ENCODE data around the gene PHLDB2.

Gene PHLDB2

DNA sequence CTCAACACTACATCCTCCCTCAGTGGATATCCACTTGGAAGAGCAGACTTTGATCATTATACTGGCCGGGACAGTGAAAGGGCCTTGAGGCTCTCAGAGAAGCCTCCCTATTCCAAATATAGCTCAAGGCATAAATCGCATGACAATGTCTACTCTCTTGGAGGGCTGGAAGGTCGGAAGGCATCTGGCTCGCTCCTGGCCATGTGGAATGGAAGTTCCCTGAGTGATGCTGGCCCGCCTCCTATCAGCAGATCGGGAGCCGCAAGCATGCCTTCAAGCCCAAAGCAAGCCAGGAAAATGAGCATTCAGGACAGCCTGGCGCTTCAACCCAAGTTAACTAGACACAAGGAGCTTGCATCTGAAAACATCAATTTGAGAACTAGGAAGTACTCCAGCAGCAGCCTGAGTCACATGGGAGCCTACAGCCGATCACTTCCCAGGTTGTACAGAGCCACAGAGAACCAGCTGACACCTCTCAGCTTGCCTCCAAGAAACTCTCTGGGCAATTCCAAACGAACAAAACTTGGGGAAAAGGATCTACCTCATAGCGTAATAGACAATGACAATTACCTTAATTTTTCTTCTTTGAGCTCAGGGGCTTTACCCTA lies 25.4 kb downstream of the PHLDB2 start:
- no peak for DNase-seq (ENCODE audit: low read depth)

DNA sequence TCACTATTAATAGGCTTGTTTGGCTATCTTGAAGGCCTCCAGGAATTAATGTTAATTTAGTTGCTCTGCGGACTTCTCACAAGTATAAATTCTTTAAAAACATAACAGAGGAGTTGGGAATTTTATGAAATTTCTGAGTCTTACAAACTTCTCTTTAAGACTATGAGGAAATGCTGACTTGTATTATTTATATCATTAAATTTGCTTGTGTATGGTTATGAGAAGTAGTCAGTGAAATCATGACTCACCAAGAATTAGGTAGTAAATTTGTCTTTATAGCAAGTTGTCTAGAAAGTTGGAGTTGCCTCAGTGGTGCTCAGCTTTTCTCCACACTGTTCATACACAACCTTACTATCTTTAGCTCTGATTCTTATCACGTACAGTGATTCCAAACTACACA lies 26.5 kb downstream of the PHLDB2 start:
- no peak for DNase-seq (ENCODE audit: low read depth)

DNA sequence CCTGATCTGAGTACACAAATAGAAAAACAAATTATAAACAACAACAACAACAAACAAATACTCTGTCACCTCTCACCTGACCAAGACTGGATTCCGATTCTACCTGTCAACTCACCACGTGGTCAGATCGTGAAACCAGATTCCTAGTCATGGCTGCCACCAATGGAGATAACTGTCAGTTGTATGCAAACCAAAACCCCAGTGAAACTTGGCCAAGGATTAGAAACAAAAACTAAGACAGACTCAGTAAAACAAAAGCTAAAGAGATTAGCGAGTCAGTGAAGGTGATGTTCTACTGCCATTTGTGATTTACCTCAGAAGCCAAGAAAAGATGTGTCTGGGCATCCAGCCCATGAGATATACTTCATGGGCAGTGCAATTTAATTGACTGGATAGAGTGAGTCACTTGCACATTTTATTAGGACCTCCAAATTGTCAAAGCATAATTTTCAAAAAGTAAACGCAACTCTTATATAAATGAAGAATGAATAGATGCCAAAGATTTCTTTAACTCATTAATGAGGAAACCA lies 31.1 kb downstream of the PHLDB2 start:
- DNase-seq (ENCODE audit: low read depth): no peak

DNA sequence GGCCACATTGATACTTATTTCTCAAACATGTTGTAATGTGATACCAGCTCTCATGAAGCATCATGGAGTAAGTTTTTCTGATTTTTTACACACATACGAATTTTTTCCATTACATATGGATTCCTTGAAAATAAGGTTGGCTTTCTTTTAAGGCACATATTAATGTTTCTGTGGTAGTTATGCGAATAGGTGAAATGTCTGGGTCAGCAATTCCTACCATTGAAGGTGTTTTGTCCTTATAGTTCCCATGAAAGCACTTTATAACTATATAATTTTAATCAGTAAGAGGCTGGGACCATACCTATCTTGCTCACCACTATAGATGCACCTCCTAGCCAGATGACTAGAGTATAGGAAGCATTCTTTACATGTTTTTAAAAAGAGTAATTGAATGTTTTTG lies 33.0 kb downstream of the PHLDB2 start:
- no peak for DNase-seq (ENCODE audit: low read depth)

DNA sequence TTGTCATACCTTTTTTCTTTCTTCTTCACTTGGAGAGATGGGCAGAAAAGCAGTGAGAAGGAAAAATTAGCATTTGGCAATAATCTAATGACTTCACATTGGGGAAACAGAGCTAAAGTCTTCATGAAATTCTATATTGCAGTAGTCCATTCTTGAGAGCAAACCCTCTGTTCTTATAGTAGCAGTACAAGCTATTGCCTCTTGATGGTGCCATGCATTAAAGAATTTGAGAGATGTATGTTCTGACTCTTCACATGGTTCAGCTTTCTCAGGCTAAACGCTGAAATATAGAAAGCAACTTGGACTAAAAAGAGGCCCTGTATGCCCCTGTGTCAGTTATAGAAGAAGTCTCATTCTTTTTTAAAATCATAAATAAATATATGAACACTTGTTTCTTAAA lies 36.0 kb downstream of the PHLDB2 start:
- DNase-seq (ENCODE audit: low read depth): no peak

DNA sequence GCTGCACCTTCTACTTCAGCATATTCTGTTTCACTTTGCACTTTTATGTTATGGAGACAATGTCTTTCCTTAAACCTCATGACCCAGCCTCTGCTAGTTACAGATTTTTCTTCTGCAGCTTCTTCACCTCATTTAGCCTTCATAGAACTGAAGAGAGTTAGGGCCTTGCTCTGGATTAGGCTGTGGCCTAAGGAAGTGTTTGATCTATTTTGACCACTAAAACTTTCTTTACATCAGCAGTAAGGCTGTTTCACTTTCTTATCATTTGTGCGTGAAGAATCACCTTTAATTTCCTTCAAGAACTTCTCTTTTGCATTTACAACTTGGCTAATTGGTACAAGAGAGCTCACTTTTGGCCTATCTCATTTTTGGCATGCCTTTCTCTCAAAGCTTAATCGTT lies 40.9 kb downstream of the PHLDB2 start:
- DNase-seq (ENCODE audit: low read depth): no peak

DNA sequence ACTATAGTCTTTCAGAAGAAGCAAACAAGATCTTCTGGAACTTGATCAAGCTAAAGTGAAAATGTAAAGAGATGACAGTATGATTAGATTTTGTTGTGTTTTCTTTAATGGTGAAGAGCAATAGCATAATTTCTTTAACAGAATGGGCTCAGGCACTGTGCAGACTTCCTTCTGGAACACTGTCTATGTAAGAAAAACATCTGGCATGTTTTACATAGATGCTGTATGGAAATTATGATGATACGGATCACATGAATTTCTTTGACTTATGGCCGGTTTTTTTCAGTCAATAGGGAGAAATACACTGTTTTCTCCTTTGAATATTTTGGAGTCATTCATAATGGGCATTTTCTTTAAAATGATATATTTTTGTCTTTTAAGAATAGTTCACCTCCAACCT lies 42.6 kb downstream of the PHLDB2 start:
- no peak for DNase-seq (ENCODE audit: low read depth)

DNA sequence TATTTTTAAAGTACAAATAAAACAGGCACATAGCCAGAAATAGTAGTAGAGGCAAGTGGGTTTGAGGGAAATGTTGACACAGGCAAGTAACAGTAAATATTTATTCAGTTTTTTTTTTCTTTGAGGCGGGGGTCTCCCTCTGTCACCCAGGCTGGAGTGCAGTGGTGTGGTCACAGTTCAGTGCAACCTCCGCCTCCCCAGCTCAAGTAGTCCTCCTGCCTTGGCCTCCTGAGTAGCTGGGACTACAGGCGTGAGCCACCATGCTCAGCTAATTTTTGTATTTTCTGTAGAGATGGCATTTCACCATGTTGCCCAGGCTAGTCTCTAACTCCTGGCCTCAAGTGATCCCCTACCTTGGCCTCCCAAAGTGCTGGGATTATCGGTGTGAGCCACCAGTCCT lies 43.5 kb downstream of the PHLDB2 start:
- DNase-seq (ENCODE audit: low read depth): no peak

DNA sequence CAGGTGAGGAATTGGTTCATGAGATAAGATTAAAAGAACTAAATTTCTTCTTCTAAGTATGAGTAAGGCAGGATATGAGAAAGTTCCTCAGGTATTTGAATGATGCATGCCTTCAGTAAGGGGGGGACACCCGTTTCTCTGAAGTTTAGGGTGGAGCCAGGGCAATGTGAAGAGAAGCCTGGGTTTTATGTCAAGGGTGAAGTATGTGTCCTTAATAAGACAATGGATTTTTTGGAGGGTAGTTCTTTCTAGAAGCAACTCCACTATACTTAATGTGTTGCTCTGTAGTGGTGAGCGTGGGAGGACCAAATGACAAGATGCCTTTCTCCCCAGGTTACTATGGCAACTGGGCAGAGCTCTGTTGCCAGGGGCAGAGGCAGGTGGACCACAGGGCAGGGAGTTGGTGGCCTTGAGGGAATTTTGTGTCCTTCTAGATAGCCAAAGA lies 44.0 kb downstream of the PHLDB2 start:
- no peak for DNase-seq (ENCODE audit: low read depth)

DNA sequence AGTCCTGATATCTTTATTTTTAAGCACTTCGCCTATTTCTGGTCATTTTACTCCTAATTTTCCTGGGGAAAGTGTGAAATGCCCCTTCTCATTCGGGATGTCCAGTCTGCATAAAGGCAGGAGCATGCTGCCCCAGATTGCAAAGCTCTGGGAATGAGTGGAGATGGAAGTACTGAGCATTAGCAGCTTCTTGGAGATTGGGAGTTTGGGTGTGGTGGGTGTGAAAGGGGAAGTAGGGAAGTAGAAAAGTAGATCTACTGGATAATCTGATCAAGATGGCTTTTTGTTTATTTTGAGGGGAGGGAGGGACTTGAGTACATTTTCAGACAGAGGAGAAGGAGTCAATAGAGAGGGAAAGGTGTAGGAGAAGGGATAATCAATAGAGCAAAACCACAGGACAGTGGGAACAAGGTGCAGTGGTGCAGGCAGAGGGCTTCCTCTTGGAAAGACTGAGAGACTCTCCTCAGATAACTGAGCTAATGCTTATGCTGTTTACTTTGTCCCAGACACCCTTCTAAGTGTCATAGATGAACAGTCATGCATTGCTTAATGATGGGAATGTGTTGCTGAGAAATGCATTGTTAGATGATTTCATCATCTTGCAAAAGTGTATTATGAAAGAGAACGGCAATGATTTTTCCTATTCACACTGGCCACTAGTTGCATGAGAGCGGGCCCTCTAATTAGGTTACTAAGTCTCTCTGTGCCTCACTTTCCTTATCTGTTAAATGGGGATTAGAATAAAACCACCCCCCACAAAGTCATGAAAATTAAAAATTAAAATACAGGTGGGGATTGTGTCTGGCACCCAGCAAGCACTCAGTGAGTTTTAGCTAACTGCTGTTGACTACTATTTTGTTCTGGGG lies 45.5 kb downstream of the PHLDB2 start:
- no peak for DNase-seq (ENCODE audit: low read depth)

DNA sequence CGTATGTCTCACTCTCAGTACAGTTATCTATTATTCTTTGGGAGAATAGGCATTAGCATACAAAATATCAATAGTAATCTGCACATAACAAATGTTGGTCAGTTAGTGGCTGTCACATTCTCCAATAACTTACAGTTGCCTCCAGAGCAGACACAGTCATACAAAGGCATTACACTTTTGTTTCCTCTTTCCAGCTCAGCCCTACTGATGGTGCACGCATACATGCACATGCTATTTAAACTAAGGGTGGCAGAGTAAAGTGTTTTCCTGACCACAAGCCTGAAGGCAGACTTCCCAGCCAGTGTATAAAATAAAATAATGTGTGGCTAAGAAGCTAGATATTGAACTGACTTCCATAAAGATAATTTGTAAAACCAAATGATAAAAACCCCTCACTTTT lies 47.6 kb downstream of the PHLDB2 start:
- DNase-seq (ENCODE audit: low read depth): no peak

DNA sequence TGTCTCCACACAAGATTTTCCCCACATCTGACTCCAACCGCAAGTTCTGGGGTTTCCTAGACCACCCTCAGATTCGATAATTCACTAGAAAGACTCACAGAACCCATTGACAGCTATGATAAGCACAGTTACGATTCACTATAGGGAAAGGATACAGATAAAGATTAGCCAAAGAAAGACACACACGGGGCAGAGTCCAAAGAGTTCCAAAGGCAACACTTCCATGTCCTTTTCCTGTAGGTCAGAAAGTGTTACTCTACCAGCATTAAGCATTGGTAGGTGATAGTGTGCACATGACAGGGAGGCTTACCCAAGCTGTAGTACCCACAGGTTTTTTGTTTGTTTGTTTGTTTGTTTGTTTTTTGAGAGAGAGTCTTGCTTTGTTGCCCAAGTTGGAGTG lies 48.1 kb downstream of the PHLDB2 start:
- DNase-seq (ENCODE audit: low read depth): no peak

DNA sequence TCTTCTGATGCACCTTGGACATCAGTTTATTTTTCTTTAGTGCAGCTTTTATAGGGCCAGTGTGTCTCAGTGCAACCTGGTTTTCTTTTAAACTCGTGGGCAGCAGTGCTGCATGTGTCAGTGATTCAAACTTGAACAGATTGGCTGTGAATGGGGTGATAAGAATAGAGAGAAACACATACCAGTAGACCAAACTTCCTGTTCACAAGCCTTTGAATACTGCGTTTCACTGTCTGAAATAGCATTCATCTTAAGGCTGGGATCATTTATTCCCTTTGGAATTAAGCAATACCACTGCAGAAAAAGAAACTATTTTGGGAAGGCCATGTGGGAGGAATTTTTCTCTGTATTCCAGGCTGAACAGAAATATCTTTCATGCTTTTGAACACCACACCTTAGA lies 51.7 kb downstream of the PHLDB2 start:
- DNase-seq (ENCODE audit: low read depth): no peak

DNA sequence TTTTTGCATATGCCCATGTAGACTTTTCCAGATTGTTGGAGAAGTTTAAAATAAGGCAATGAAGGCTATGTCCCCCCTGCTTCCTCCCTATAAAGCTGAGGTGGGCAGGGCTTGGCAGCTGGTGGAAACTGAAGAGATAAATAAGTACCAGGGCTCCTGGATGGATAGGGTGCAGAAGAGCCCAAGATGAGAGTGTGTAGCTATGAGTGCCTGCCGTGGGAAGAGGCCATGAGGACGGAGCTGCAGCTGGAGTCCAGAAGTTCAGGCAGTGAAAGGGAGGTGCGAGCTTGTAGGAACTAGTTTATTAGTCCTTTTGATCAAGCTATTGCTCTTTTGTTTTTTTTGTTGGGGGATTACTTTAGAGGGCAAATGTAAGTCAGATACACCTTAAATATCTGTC lies 52.4 kb downstream of the PHLDB2 start:
- no peak for DNase-seq (ENCODE audit: low read depth)

DNA sequence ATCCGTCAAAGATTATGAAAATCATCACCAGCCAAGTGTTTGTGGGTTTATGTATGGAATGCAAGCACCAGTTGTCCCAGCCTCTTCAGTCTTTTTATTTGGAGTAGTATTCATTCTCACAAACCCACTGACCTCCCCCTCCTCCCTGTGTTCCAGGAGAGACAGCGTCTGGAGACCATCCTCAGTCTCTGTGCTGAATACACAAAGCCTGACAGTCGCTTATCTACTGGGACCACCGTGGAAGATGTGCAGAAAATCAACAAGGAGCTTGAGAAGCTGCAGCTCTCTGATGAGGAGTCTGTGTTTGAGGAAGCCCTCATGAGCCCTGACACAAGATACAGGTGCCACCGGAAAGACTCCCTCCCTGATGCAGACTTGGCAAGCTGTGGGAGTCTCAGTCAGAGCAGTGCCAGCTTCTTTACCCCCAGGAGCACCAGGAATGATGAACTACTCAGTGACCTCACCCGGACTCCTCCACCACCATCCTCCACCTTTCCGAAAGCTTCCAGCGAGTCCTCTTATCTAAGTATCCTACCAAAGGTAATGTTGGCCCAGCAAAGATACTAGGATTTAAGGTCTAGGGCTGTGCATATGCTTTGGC lies 54.2 kb downstream of the PHLDB2 start:
- DNase-seq (ENCODE audit: low read depth): no peak

DNA sequence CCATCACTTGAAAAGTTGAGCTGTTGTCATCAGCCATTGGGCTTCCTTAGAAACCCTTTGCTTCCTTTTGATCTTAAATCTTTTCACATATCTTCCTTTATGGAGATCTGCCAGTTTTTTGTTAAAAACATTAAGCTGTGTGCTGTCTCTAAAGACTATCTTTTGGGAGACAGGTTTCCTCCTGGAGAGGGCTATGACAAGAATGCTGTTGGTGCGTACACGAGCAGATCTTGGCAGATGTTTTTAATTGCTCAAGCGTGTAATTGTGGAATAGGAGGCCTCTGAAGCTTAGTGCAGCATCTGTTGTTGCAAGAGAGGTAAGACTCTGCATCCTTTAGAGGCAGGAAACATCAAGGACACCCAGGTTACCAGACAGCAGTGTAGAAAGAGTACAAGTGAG lies 56.8 kb downstream of the PHLDB2 start:
- no peak for DNase-seq (ENCODE audit: low read depth)

DNA sequence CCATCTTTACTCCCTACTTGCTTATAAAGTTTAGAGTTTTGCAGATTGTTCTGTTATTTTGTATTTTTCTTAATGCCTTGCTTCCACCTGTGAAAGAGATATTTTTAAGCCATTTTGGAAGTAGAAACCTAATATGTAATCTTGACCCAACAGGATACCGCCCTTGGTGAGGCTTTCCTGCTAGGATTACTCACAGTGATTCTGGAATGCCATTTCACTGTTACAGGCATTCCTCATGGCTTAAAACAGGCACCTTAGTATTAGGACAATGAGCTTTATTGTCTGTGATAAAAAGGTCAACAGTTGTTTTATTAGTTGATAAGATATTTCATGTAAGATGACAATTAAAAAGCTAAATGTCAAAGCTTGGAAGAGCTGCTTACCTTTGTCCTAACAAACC lies 58.2 kb downstream of the PHLDB2 start:
- no peak for DNase-seq (ENCODE audit: low read depth)

DNA sequence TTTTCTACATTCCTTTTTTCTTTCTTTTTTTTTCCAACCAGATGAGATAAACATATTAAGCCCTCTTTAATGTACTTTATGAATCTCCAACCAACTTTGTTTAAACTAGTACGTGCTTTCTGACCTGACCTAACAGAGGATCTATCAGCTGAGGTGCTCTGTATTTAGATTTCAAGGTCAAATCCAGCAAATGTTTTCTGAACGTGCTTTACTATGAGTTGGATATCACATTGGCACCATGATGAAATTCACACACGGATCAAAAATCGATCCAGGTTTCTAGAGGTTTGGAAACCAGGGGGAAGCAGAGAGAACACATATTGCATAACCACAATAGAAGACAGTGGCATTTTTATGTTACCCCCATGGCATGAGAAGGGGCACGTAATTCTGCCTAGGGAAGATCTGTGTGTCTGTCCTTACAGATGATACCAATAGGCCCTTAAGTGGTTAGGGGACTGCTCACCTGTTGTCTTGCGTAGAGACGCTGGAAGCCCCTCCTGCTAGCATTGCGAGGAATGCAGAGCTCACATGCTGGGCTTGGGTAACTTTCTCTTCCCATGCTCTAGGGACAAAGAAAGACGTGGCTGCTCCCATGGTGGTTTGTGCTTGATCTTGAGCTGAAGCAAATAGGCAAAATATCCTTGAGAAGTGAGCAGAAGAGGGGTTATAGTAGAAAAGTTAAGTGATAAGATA lies 60.5 kb downstream of the PHLDB2 start:
- no peak for DNase-seq (ENCODE audit: low read depth)

DNA sequence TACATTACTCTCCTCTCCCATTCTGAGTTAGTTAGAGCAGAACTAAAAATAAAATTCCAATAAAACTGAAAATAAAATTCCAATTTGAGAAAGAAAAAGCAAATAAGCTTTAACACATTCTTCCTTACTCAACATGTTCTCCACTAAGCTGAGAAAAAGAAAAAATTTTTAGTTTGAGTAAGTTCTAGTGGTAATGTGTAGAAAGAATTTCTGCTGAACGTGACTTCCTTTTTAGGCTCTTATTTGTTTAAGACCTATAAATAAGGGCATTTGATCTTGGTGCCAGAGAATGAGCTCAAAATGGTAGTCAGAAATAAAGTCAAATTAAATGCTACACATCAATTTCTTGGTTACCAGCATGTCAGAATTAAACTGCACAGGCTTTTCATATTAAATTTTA lies 62.1 kb downstream of the PHLDB2 start:
- no peak for DNase-seq (ENCODE audit: low read depth)

DNA sequence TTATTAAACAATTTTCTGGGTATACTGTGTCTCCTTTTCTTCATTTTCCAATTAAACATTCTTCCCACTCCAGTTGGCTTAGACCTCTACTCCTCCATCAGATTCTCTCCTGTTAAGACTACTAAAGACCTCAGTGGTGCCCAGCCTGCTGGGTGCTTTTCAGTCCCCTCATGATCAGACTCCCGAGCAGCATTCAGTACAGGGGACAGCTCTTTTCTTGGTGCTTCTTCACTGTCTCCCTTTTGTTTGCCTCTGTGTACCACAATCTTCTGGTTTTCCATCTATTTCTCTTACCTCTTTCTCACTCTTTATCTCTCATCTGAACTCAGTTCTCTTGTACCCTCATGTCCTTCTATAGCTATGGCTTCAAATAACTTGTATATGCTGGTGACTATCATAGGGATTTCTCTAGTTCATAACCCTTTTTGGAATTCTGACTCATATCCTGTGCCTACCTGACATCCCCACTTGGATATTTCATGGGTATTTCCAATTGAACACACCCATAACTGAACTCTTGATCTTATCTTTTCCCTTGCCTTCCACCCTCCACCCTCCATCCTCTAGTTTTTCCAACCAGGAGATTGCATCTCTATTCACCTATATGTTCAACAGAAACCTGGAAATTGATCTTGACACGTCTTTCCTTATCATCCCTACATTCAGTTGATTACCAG lies 64.2 kb downstream of the PHLDB2 start:
- no peak for DNase-seq (ENCODE audit: low read depth)

DNA sequence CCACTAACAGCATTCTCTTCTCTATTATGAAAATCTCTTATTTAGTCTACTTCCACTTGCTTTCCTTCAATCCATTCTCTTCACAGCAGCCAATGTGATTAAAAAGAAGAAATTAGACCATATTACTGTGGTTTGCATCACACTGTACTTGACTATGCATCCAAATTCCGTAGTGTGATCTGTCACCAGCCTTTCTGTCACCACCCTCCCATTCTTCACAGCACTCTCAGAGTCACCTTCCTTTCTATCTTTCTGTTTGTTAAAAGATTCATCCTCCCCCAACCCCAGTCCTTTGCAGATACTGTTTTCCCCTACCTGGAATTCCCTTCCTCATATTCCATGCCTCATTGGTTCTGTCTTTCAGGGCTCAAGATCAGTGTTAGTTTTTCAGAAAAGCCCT lies 64.7 kb downstream of the PHLDB2 start:
- DNase-seq (ENCODE audit: low read depth): no peak

DNA sequence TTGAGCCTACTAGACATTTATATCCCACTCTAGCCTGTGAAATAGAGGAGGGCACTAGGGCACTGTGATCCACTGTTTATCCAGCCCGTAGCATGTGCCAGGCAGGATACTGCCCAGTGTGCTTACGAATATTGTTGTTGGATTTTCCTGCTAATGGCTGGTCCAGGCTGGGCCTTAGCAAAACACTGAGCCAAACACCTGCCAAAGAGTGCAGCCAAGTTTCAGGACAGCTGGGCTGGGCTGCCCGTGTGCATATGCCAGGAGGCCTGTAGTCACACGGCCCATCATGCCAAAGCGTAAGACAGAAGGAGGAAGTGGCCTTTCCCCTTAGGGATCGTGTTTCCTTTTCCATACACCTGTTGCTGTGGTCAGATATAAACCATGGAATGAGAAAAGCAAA lies 65.2 kb downstream of the PHLDB2 start:
- no peak for DNase-seq (ENCODE audit: low read depth)
